Stimulated activated CD8-positive, alpha-beta memory T cell treated with anti-CD3 and anti-CD28 coated beads, Interleukin-7, amount 100 ng/mL, for 1 hour (primary cell): Measurements from ENCODE around the gene KANSL3.
"Not testable (repeated sequence)": the region's sequence is repeated elsewhere in the genome, so short reads cannot be mapped to it uniquely, and the experiment has no call there.

ENCODE experiments used
- DNase-seq, 2 donors: peaks; one replicate each; pipeline ENCODE4 v3.0.0-alpha.2; 2020; ENCODE audit warnings: low read depth in 2 of 2

The KANSL3 gene

GRCh38 chr2:96557421-96557820, 80.7 kb downstream of the KANSL3 start:
- not testable (repeated sequence) for DNase-seq

GRCh38 chr2:96556441-96557330, 81.4 kb downstream of the KANSL3 start:
- no peak for DNase-seq

GRCh38 chr2:96555146-96555610, 82.9 kb downstream of the KANSL3 start:
- DNase-seq, result no peak

GRCh38 chr2:96554293-96555145, 83.6 kb downstream of the KANSL3 start:
- DNase-seq, result peak in 1 of 2 donors; percentile 44

- not testable (repeated sequence) for DNase-seq
Measured at GRCh38 chr2:96553957-96554292, 84.2 kb downstream of the KANSL3 start.

- no peak for DNase-seq
Measured at GRCh38 chr2:96553176-96553956, 84.7 kb downstream of the KANSL3 start.

- no peak for DNase-seq
Measured at GRCh38 chr2:96552315-96553175, 85.6 kb downstream of the KANSL3 start.

GRCh38 chr2:96551605-96552314, 86.4 kb downstream of the KANSL3 start:
- no peak for DNase-seq

- DNase-seq, result no peak
Measured at GRCh38 chr2:96550787-96551604, 87.1 kb downstream of the KANSL3 start.

GRCh38 chr2:96549967-96550786, 87.9 kb downstream of the KANSL3 start:
- no peak for DNase-seq

GRCh38 chr2:96549466-96549785, 88.7 kb downstream of the KANSL3 start:
- DNase-seq, result no peak

GRCh38 chr2:96548558-96549465, 89.3 kb downstream of the KANSL3 start:
- DNase-seq, result no peak

- DNase-seq, result no peak
Measured at GRCh38 chr2:96547731-96548171, 90.4 kb downstream of the KANSL3 start.

- DNase-seq, result no peak
Measured at GRCh38 chr2:96547203-96547641, 90.9 kb downstream of the KANSL3 start.

GRCh38 chr2:96546797-96547196, 91.3 kb downstream of the KANSL3 start:
- no peak for DNase-seq

- no peak for DNase-seq
Measured at GRCh38 chr2:96546321-96546720, 91.8 kb downstream of the KANSL3 start.
